ENCODE data around the gene GABBR2.

Gene GABBR2

DNA sequence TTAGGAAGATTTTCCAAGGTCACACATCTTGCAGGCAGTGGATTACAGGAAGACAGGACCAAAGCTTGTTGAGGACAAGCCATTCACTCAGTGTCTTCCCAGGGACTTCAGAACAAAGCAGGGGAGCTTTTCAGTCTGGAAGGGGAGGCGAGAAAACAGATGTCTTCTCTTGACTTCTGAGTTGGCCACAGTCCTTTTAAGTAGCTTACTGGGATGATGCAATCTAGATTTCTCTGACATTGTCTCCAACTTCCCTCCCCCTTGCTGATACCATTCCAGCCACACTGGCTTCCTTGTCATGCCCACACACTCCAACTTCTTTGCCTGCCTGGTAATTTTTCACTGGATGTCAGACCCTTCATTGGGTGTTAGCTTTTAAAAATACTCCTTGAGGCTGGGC, 279.1 kb downstream of the GABBR2 start:
- no peak for DNase-seq

DNA sequence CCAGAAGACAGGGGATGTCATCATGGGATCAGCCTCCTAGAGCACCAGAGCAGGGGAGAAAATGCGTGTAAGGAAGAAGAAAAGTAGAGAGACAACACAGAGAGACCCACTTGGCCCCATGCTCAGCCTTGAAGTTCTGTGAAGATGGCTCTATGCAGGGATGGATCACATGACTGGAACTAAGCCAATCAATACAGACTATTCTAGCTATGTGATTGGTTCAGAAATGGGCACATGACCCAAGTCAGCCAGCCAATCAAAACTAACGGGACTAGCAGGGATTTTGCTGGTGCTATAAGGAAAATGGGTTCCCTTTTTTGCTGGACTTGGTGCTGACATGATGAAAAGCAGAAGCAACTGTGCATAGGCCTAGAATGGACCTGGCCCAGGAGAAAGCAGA, 280.3 kb downstream of the GABBR2 start:
- DNase-seq = no peak

DNA sequence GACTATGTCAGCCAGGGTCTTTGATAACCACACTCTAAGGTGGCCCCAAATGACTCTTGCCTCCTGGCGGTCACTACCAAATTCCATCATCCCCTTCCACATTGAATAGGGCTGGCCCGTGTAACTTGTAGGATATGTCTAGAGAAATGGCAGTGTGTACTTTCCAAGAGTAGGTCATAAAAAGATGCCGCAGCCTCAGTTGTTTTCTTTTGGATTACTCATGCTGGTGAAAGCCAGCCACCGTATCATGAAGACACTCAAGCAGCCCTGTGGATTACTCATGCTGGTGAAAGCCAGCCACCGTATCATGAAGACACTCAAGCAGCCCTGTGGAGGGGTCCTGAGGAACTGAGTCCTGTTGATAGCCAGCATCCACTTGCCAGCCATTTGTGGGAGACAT, 281.2 kb downstream of the GABBR2 start:
- no peak for DNase-seq

GRCh38 chr9:98425079-98425478, 283.7 kb downstream of the GABBR2 start:
- no peak for DNase-seq

GRCh38 chr9:98419260-98419603, 289.5 kb downstream of the GABBR2 start:
- DNase-seq = no peak

DNA sequence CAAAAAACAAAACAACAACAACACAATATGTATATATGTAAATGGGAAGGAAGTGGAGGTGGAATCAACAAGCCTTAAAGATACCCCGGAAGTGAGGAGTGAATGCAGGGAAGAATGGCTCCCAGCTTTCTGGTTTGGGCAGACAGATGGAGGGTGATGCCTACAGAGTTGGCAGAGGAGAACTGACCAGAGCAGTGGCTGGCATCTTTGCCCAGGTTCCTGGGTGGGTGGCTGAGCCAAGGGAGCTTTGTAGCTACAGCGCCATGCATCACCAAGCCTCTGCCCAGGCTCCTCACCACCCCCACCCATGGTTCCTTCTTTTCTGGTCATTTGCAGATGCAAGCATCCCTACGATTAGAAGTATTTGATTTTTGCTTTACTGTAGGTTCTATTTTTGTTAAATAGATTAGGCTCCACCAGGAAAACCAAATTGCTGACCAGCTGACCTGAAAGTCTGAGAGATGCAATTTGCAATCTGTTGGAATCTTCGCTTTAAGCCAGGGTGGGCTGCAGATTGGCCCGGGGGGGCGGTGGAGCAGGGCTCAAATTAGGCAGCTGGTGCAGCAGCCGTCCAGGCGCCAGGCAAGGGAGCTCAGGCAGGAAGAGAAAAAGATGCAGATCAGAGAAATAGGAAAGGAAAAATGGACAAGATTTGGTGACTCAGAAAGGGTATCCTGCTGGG, 290.0 kb downstream of the GABBR2 start:
- DNase-seq = no peak

- no peak for DNase-seq
Observed at GRCh38 chr9:98416294-98417248, 292.2 kb downstream of the GABBR2 start.

DNA sequence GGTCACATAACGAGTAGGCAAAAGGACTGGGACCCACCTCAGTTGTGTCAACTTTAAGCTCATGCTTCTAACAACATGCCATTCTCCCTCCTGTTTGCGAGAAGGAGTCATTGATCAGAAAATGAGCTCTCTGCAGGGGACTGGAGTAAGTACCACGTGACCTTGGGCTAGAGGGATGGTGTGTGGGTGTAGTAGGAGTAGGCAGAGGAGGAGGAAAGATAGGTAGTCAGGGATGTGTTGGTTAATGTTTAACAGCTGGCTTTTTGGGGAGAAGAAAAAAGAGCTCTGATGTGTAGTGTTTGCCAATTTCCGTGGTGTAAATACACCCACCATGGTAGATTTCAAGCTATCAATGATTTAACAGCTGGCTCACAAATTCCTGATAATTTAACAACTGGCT, 293.0 kb downstream of the GABBR2 start:
- no peak for DNase-seq

DNA sequence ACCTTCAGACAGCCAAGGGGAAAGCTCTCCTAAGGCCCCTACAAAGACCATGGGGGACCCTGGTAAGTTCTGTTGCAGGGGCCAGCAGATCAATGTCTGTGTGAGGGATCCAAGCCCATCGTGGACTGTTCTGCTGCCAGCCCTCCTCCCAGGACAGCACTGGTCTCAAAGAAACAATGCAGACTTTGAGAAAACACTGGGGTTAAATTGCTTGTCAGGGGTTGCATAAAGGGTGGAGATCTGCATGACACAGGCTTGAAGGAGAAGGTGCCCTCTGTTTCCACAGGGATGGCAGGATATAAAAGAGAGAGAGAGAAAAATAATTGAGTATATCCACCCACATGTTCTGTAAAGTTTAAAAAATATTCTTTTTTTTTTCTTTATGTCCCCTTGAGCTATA, 295.7 kb downstream of the GABBR2 start:
- DNase-seq = no peak

DNA sequence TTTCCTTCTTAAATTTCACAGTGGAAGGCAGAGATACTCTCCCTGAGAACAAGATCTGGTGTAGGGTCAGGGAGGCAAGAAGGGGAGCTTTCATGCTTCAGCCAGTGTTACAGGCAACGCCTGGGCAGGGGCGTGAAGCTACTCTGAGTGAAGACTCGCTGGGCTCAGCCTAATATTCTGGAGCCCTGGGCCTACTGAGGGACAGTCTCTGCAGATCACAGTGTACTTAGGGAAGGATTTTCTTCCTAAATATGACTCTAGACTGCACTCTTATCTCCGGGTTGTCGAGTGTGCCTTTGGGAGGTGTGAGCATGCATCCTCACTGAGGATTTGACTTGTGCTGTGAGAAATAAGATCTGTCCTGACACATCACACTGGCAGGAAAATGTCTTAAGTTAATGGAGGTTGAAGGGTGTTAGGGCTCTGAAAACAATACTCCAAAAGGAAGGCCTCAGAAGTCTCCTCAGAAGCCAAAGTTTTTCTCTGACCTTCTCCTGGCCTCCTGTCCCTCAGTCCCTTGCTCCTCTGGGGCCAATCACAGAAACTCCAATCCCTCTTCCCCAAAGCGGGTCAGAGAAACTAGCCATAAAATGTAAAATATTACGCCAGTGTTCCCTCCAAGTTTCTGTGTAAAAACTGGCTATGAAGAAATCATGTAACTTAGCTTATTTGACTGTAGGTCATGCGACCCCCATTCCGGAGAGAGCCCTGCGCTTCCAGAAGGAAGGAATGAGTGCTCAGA, 296.5 kb downstream of the GABBR2 start:
- DNase-seq = no peak

DNA sequence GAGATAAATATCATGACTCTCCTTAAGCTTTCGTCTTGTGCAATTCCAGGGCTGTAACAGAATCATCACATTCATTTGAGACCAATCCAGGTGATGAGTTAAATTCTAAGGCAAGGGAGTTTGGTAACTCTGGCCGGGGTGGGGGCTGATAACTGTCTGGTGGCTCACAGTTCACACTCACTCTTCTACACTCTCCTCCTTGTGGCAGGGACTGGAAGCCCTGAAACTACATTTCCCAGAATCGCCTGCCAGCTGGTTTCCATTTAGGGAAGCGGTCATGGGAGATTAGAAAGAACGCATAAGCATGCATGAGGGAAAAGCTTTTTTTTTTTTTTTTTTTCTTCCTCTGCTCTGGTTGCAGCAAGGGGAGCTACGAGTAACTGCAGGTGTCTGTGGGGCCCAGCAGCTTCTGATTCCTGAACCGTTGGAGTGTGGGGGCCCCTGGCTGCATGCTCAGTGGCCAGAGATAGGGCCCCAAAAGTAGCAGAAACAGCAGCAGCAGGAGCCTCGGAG, 298.5 kb downstream of the GABBR2 start:
- no peak for DNase-seq

DNA sequence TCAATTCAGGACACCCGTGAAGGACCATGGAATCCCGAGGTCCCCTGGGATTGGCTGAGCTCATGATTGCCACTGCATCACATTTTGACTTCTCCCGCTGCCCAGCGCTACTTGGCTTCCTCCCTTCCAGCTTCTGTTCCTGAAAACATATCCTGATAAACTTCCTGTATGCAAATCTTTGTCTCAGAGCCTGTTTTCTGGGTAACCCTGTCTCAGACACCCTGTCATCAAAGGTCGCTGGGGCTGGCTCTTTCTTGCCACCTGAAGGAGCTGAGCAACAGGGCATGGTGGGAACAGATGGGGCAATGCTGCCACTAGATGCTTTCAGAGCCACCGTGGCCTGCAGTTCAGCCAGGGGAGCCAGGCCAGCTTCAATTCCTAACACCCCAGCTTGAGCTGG, 299.0 kb downstream of the GABBR2 start:
- DNase-seq = no peak

DNA sequence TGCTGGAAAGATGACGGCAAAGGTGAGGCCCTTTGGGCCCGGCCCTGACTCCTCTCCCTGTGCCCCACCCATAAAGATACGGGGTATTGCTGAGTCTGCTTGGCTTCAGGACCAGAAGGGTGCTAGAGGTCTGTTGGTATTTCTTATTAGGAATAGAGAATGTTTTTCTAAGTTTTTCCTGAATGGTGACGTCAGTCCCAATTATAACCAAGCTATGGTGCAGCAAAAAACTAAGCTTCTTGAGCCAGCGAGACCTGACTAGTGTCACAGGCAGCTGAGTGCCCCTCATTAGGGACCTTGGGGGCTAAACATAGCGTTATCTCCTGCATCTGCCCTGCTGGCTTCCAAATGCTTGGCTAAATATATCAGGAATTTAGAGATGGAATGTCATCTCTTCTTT, 302.3 kb downstream of the GABBR2 start:
- DNase-seq = no peak

DNA sequence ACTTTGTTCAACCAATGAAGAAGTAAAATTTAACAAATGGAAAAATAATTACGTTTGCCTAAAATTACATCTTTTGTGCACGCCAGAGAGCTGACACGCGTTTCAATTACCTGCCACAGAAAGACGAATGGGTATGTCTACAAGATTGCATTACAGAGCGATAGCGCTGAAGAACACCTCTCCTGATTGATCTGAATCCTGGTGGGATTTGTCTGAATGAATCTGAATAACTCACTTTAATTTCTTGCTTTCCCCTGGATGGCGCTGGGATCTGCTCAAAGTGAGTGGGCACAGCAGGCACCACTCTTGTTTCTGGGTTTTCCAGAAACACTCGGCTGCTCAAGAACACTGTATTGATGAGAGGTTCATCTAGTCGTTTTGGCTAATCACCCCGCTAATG, 304.5 kb downstream of the GABBR2 start:
- DNase-seq = no peak

DNA sequence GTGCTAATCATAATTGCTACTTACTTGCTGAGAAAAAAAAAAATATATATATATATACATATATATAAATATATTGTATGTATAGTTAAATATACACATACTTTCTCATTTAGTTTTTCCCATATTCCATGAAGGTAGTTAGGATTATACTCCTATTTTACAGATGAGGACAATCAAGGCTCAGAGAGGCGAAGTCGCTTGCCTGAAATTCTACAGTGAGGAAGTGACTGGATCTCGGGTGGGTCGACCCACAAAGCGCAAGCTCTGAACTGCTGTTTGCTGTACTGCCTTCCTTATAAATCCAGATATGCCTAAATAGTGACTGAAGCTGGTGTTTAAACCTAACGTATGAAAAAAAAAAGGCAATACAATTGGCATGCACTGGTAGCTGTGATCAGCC, 305.0 kb downstream of the GABBR2 start:
- DNase-seq = no peak

DNA sequence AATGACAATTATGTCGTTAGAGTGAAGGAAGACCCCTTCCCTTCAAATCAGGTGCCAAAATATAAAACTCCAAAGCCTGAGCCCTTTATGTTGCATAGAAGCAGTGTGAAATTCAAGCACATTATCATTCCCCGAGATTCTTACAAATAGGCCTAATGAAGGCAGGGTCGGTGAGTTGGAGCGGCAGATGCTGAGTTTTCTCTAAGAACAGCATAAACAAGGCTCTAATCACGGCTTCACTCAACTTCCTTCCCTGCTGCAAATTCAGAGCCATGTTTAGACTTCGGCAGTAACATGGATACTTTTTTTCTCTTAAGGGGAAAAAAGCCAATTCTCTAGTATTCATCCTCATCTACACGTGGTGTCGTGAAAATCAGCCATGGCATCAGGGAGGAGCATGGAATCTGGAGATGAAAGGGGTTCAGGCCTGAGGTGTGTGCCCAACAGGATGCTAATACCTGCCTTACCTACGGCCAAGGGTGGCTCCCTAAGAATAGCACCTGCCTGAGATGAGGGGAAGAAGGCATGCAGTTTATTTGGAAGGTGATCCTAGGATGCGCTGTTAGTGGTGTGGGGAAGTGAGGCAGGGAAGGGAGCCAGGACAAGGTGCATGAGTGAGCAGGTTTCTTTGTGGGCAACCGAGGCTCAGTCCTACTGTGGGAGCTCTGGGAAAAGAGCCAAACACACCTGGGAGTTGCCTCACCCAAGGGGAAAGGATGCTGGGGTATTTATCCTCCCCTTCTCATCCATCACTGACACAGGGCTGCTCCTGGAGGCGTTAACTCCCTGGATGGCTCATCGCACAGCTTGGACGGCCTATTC, 306.5 kb downstream of the GABBR2 start:
- no peak for DNase-seq

- DNase-seq = no peak
Observed at GRCh38 chr9:98401140-98402018, 307.4 kb downstream of the GABBR2 start.

- DNase-seq = no peak
Observed at GRCh38 chr9:98399950-98400683, 308.6 kb downstream of the GABBR2 start.

GRCh38 chr9:98396656-98397055, 312.1 kb downstream of the GABBR2 start:
- DNase-seq = no peak

- DNase-seq = no peak
Observed at GRCh38 chr9:98396236-98396635, 312.5 kb downstream of the GABBR2 start.

- DNase-seq = no peak
Observed at GRCh38 chr9:98391867-98392266, 316.9 kb downstream of the GABBR2 start.
